Peyer's patch (tissue), 4 donors: Measurements from ENCODE around the gene PLA2G4B. TPM values are rescaled to one million over a fixed set of nuclear protein-coding genes. Genes with fewer than 3 reads are reported as not detected.

Experiments
- DNase-seq, 3 donors: peaks; one replicate each; pipeline ENCODE4 v3.0.0-alpha.2; 2017 to 2019
- H3K27ac ChIP-seq, 4 donors: fragments of 200-600 bp; sonication (generic); one replicate each; pipeline ENCODE4 v1.5.1; 2016 to 2019
- H3K27me3 ChIP-seq, 2 donors: fragments of 200-600 bp; sonication (generic); one replicate each; pipeline ENCODE4 v1.5.1; 2019
- H3K36me3 ChIP-seq, 3 donors: fragments of 200-600 bp; sonication (generic); one replicate each; pipeline ENCODE4 v1.5.1; 2016 to 2019
- H3K4me1 ChIP-seq, 4 donors: fragments of 200-600 bp; sonication (generic); one replicate each; pipeline ENCODE4 v1.5.1; 2016 to 2019
- H3K4me3 ChIP-seq, 4 donors: fragments of 200-600 bp; sonication (generic); 1 replicate in 3 of 4; 2 replicates in 1 of 4; pipeline ENCODE4 v1.5.1; 2016 to 2019; ENCODE audit warnings: mild to moderate bottlenecking in 1 of 4
- H3K9me3 ChIP-seq, 4 donors: fragments of 200-600 bp; sonication (generic); one replicate each; pipeline ENCODE4 v1.5.1; 2016 to 2019; ENCODE audit warnings: mild to moderate bottlenecking in 1 of 4
- POLR2A ChIP-seq, 2 donors: fragments of 450-650 bp; IDR thresholded peaks; one replicate each; pipeline ENCODE4 v1.5.1; 2017; ENCODE audit warnings: antibody characterized with exemption in 2 of 2, mild to moderate bottlenecking in 2 of 2, moderate library complexity in 2 of 2
- small RNA-seq, 2 donors: library from RNA; depleted of rRNA; stranded (forward); fragments of <200 nt; gene quantifications; one replicate each; pipeline ENCODE3, GENCODE V24; 2016
- total RNA-seq, 4 donors: library from RNA; depleted of rRNA; stranded (reverse); fragments of >200 nt; gene quantifications; one replicate each; pipeline ENCODE4 v1.1.0, GENCODE V29; 2016
- TF ChIP-seq, protein P1 (sequence below), 6 experiments: fragments of 450-650 bp in 4 of 6; fragments of 200-600 bp in 2 of 6; sonication (generic) in 1 of 6; IDR thresholded peaks; one replicate each; pipeline ENCODE4 v1.5.1; 2017 to 2019; ENCODE audit warnings: antibody characterized with exemption in 6 of 6, mild to moderate bottlenecking in 3 of 6, moderate library complexity in 1 of 6

The PLA2G4B gene
- total RNA-seq, 4 donors from 2014 or later = 7.2 to 15.3 (median 13.3) TPM

DNA sequence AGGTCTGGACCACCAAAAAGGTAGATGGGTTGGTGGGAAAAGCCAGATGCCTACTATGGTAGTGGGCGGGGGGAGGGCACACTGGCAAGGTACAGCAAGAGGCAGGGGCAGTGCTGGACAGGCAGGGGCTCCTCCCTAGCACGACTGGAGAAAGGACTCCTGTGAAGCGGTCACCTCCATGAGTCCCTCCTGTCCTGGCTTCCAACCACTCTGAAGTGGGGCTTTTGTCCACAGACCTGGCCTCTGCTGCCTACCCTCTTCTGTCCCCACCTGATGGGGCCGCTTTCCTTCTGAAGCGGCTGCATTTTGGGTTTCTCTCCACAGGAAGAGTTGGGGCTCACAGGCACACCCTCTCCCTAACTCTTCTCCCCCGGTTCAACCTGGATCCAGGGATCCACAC lies 57.9 kb downstream of the PLA2G4B start:
- Histone ChIP-seq H3K27ac (no peak overlapping the region), H3K27me3 (no peaks in the 10 kb centered on the region), H3K4me3 (no peak overlapping the region), H3K36me3 (peaks cover 0 to 20% (median 0%) of the 10 kb centered on the region in 3 donors), H3K9me3 (no peaks in the 10 kb centered on the region), H3K4me1 (peaks cover 0 to 18% (median 13%) of the 10 kb centered on the region in 4 donors)
- TF ChIP-seq, protein P1, sequence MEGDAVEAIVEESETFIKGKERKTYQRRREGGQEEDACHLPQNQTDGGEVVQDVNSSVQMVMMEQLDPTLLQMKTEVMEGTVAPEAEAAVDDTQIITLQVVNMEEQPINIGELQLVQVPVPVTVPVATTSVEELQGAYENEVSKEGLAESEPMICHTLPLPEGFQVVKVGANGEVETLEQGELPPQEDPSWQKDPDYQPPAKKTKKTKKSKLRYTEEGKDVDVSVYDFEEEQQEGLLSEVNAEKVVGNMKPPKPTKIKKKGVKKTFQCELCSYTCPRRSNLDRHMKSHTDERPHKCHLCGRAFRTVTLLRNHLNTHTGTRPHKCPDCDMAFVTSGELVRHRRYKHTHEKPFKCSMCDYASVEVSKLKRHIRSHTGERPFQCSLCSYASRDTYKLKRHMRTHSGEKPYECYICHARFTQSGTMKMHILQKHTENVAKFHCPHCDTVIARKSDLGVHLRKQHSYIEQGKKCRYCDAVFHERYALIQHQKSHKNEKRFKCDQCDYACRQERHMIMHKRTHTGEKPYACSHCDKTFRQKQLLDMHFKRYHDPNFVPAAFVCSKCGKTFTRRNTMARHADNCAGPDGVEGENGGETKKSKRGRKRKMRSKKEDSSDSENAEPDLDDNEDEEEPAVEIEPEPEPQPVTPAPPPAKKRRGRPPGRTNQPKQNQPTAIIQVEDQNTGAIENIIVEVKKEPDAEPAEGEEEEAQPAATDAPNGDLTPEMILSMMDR (IDR thresholded peaks at IDR 0.05) = no peak
- no peak for TF ChIP-seq POLR2A (IDR thresholded peaks at IDR 0.05)
- DNase-seq = no peak

GRCh38 chr15:41897363-41897799 lies 58.7 kb downstream of the PLA2G4B start:
- Histone ChIP-seq H3K4me1 (peaks cover 0 to 18% (median 13%) of the 10 kb centered on the region in 4 donors), H3K27ac (no peak overlapping the region), H3K36me3 (peaks cover 0 to 20% (median 0%) of the 10 kb centered on the region in 3 donors), H3K27me3 (no peaks in the 10 kb centered on the region), H3K9me3 (no peaks in the 10 kb centered on the region), H3K4me3 (no peak overlapping the region)
- no peak for TF ChIP-seq POLR2A (IDR thresholded peaks at IDR 0.05)
- TF ChIP-seq, protein P1 (IDR thresholded peaks at IDR 0.05) = no peak
- no peak for DNase-seq

Small RNAs within 50 kb of the gene (small RNA-seq; reads per million reads assigned to genes)
- gene JMJD7-PLA2G4B = 0 reads per million in 2 donors
- 0 reads per million in 2 donors for gene MIR4310
- gene RNA5SP393 = 0 reads per million in 2 donors

Other genes with a start within 250 kb of the PLA2G4B start
- 100 to 1,000 TPM in 1 of 4 donors, 10 to 100 TPM in 3; 39.7 to 143 (median 69.8) TPM for gene MGA, start 178.4 kb upstream of the PLA2G4B start, total RNA-seq
- 10 to 100 TPM; 29.7 to 69.8 (median 48.7) TPM for gene MAPKBP1, start 64.4 kb upstream of the PLA2G4B start, total RNA-seq
- 10 to 100 TPM in 3 of 4 donors, 1 to 10 TPM in 1; 9.1 to 61.1 (median 13.1) TPM for gene JMJD7, start 10.8 kb upstream of the PLA2G4B start, total RNA-seq
- gene SPTBN5, start 55.2 kb downstream of the PLA2G4B start, total RNA-seq = 1 to 10 TPM in 2 of 4 donors, under 1 TPM in 1, not detected in 1; 0.27 to 4.1 (median 1.8) TPM
- gene EHD4, start 133.7 kb downstream of the PLA2G4B start, total RNA-seq = 10 to 100 TPM; 23.1 to 53.9 (median 34.9) TPM
- gene PLA2G4E, start 182.2 kb downstream of the PLA2G4B start, total RNA-seq = 1 to 10 TPM in 1 of 4 donors, not detected in 3; 1.5 TPM